Erythroblast (primary cell): Measurements from ENCODE around the gene KIRREL3.

Experiments
- GATA1 ChIP-seq: IDR thresholded peaks from 2 replicates; pipeline ENCODE4 v1.6.1; 2011; ENCODE audit warnings: low read depth, mild to moderate bottlenecking, control low read depth, low read length, moderate library complexity
- POLR2A ChIP-seq: IDR thresholded peaks from 2 replicates; pipeline ENCODE4 v1.6.1; 2011; ENCODE audit warnings: mild to moderate bottlenecking, low read length

DNA sequence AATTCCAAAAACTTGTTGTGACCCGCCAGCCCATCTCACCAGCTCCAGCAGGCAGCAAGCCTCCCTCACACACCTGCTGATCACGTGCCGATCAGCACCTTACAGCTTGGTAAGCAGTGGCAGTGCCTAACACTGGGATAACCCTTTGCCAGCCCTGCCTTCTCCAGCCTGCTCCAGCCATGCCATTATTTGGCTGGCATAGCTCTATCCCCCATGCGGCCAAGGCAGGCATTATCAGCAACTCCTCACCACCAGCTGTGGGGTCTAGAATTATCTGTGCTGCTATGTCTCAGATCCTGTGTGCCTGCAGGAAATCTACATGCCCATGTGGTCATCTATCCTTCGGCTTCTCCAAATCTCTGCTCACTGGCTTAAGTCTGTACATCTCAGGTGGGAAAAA lies 430.1 kb downstream of the KIRREL3 start:
- TF ChIP-seq POLR2A (no peak), GATA1 (no peak)
